Measurements from ENCODE around the gene CGB5. TPM values are rescaled to one million over a fixed set of nuclear protein-coding genes. Genes with fewer than 3 reads are reported as not detected.
"Not testable (repeated sequence)": the region's sequence is repeated elsewhere in the genome, so short reads cannot be mapped to it uniquely, and the experiment has no call there.

CGB5 gene
- total RNA-seq, 2 experiments from 2014 or later, result not detected

- H3K27ac Mint-ChIP-seq; H3K36me3 Mint-ChIP-seq (ENCODE audit: low read depth); H3K27me3 Mint-ChIP-seq (ENCODE audit: low read depth); DNase-seq; CTCF ChIA-PET; intact Hi-C loops (cut with micrococcal nuclease); H3K4me1 Mint-ChIP-seq (ENCODE audit: low read depth); H3K9me3 Mint-ChIP-seq; H3K4me3 Mint-ChIP-seq: not testable (repeated sequence)
Observed at GRCh38 chr19:49025599-49025998, 18.0 kb upstream of the CGB5 start.

- CTCF ChIA-PET; H3K27me3 Mint-ChIP-seq (ENCODE audit: low read depth); intact Hi-C loops (cut with micrococcal nuclease); H3K4me1 Mint-ChIP-seq (ENCODE audit: low read depth); H3K9me3 Mint-ChIP-seq; DNase-seq; H3K36me3 Mint-ChIP-seq (ENCODE audit: low read depth); H3K27ac Mint-ChIP-seq; H3K4me3 Mint-ChIP-seq: not testable (repeated sequence)
Observed at GRCh38 chr19:49028686-49029085, 15.0 kb upstream of the CGB5 start.

- H3K36me3 Mint-ChIP-seq (ENCODE audit: low read depth); H3K9me3 Mint-ChIP-seq; H3K27me3 Mint-ChIP-seq (ENCODE audit: low read depth); DNase-seq; intact Hi-C loops (cut with micrococcal nuclease); CTCF ChIA-PET; H3K27ac Mint-ChIP-seq; H3K4me3 Mint-ChIP-seq; H3K4me1 Mint-ChIP-seq (ENCODE audit: low read depth): not testable (repeated sequence)
Observed at GRCh38 chr19:49029749-49030148, 13.9 kb upstream of the CGB5 start.

- DNase-seq; H3K27ac Mint-ChIP-seq; intact Hi-C loops (cut with micrococcal nuclease); H3K4me3 Mint-ChIP-seq; H3K27me3 Mint-ChIP-seq (ENCODE audit: low read depth); H3K9me3 Mint-ChIP-seq; H3K36me3 Mint-ChIP-seq (ENCODE audit: low read depth); H3K4me1 Mint-ChIP-seq (ENCODE audit: low read depth); CTCF ChIA-PET: not testable (repeated sequence)
Observed at GRCh38 chr19:49030323-49030722, 13.3 kb upstream of the CGB5 start.

GRCh38 chr19:49031642-49032301 lies 11.9 kb upstream of the CGB5 start, which contains the start of gene CGB2:
Gene CGB2, plus strand, starts transcription at chr19:49031890. Its CDS starts 206 bp downstream, at chr19:49032096.
- peak; percentile 81 for DNase-seq
- not testable (repeated sequence) for H3K9me3 Mint-ChIP-seq; H3K4me1 Mint-ChIP-seq (ENCODE audit: low read depth); H3K36me3 Mint-ChIP-seq (ENCODE audit: low read depth); H3K27me3 Mint-ChIP-seq (ENCODE audit: low read depth)
- intact Hi-C loops (cut with micrococcal nuclease), result loop anchor here (1.0 kb wide), 1 partner anchor 38 kb away; the partner anchor contains the start of genes GYS1 and RUVBL2
- peak within 1 kb of the TSS; percentile 17 for H3K27ac Mint-ChIP-seq
- CTCF ChIA-PET, result interaction anchor here (0.6 to 1.2 kb wide), 4 partner anchors 13 to 38 kb away, joined by 3 to 6 read pairs (median 3); partner anchors contain the start of gene RUVBL2
- H3K4me3 Mint-ChIP-seq, result peak within 1 kb of the TSS; percentile 7

GRCh38 chr19:49036815-49037214 lies 6.8 kb upstream of the CGB5 start, which contains the start of gene CGB1:
Gene CGB1, minus strand, starts transcription at chr19:49036895. Its CDS starts 184 bp downstream, at chr19:49036711.
- H3K27ac Mint-ChIP-seq; CTCF ChIA-PET; H3K27me3 Mint-ChIP-seq (ENCODE audit: low read depth); H3K36me3 Mint-ChIP-seq (ENCODE audit: low read depth); H3K4me1 Mint-ChIP-seq (ENCODE audit: low read depth); H3K9me3 Mint-ChIP-seq; H3K4me3 Mint-ChIP-seq; intact Hi-C loops (cut with micrococcal nuclease): not testable (repeated sequence)
- DNase-seq, result peak; percentile 66

GRCh38 chr19:49038111-49038510 lies 5.5 kb upstream of the CGB5 start:
- H3K9me3 Mint-ChIP-seq; H3K4me3 Mint-ChIP-seq; H3K36me3 Mint-ChIP-seq (ENCODE audit: low read depth); intact Hi-C loops (cut with micrococcal nuclease); H3K27me3 Mint-ChIP-seq (ENCODE audit: low read depth); H3K27ac Mint-ChIP-seq; DNase-seq; H3K4me1 Mint-ChIP-seq (ENCODE audit: low read depth): not testable (repeated sequence)
- CTCF ChIA-PET, result interaction anchor here (0.6 kb wide), 1 partner anchor 105 kb away, joined by 4 read pairs; no protein-coding TSS in a partner anchor

GRCh38 chr19:49038557-49039276 lies 4.9 kb upstream of the CGB5 start:
- H3K27ac Mint-ChIP-seq; CTCF ChIA-PET; H3K27me3 Mint-ChIP-seq (ENCODE audit: low read depth); H3K36me3 Mint-ChIP-seq (ENCODE audit: low read depth); DNase-seq; H3K4me1 Mint-ChIP-seq (ENCODE audit: low read depth); H3K9me3 Mint-ChIP-seq; intact Hi-C loops (cut with micrococcal nuclease); H3K4me3 Mint-ChIP-seq: not testable (repeated sequence)

GRCh38 chr19:49039736-49040135 lies 3.9 kb upstream of the CGB5 start:
- DNase-seq; CTCF ChIA-PET; H3K4me1 Mint-ChIP-seq (ENCODE audit: low read depth); intact Hi-C loops (cut with micrococcal nuclease); H3K9me3 Mint-ChIP-seq; H3K27ac Mint-ChIP-seq; H3K27me3 Mint-ChIP-seq (ENCODE audit: low read depth); H3K36me3 Mint-ChIP-seq (ENCODE audit: low read depth); H3K4me3 Mint-ChIP-seq: not testable (repeated sequence)

- Mint-ChIP-seq H3K4me3 (no peak overlapping the region), H3K36me3 (ENCODE audit: low read depth) (no peaks in the 10 kb centered on the region), H3K27ac (no peak overlapping the region), H3K27me3 (ENCODE audit: low read depth) (no peaks in the 10 kb centered on the region), H3K9me3 (no peaks in the 10 kb centered on the region), H3K4me1 (ENCODE audit: low read depth) (no peaks in the 10 kb centered on the region)
- no peak for DNase-seq
- CTCF ChIA-PET, result no interaction called here
- intact Hi-C loops (cut with micrococcal nuclease), result no loop called here
Observed at GRCh38 chr19:49042177-49042576, 1.5 kb upstream of the CGB5 start.

- H3K4me3 Mint-ChIP-seq; CTCF ChIA-PET; H3K27me3 Mint-ChIP-seq (ENCODE audit: low read depth); H3K36me3 Mint-ChIP-seq (ENCODE audit: low read depth); DNase-seq; H3K9me3 Mint-ChIP-seq; H3K4me1 Mint-ChIP-seq (ENCODE audit: low read depth); intact Hi-C loops (cut with micrococcal nuclease); H3K27ac Mint-ChIP-seq: not testable (repeated sequence)
Observed at GRCh38 chr19:49042666-49043065, 982 bp upstream of the CGB5 start.

GRCh38 chr19:49049011-49049410 lies 5.4 kb downstream of the CGB5 start, which contains the start of gene CGB8:
Gene CGB8, minus strand, starts transcription at chr19:49049111. Its CDS starts 372 bp downstream, at chr19:49048739.
- intact Hi-C loops (cut with micrococcal nuclease); H3K27ac Mint-ChIP-seq; H3K27me3 Mint-ChIP-seq (ENCODE audit: low read depth); CTCF ChIA-PET; H3K9me3 Mint-ChIP-seq; H3K36me3 Mint-ChIP-seq (ENCODE audit: low read depth); H3K4me1 Mint-ChIP-seq (ENCODE audit: low read depth); H3K4me3 Mint-ChIP-seq; DNase-seq: not testable (repeated sequence)

- H3K9me3 Mint-ChIP-seq; intact Hi-C loops (cut with micrococcal nuclease); H3K36me3 Mint-ChIP-seq (ENCODE audit: low read depth); DNase-seq; CTCF ChIA-PET; H3K4me1 Mint-ChIP-seq (ENCODE audit: low read depth); H3K27ac Mint-ChIP-seq; H3K27me3 Mint-ChIP-seq (ENCODE audit: low read depth); H3K4me3 Mint-ChIP-seq: not testable (repeated sequence)
Observed at GRCh38 chr19:49049834-49050233, 6.2 kb downstream of the CGB5 start.

All from activated naive CD4-positive, alpha-beta T cell treated with anti-CD3 and anti-CD28 coated beads for 36 hours (primary cell).